ENCODE data around the gene LSAMP.
"Not testable (repeated sequence)": the region's sequence is repeated elsewhere in the genome, so short reads cannot be mapped to it uniquely, and the experiment has no call there.

Gene LSAMP

DNA sequence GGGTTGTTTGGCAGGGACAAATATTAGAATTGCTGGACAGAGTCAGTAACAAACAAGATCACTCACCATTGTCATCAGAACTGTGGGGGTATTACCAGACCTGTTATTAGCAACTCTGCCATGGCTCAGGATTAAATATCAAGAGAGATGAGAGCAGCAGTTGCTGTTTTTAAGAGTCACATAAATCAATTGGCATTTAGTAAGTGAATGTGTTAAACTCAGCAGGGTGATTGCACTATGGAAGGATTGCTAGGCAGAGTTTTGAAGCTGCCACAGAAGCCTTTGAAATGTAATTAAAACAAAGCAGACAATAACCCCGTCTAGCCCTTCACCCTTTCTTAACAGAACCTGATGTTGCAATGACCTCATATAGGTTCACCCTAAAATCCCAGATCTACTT lies 583.2 kb downstream of the LSAMP start:
- no peak for DNase-seq (ENCODE audit: insufficient read length, low spot score)
- FAIRE-seq = no peak

DNA sequence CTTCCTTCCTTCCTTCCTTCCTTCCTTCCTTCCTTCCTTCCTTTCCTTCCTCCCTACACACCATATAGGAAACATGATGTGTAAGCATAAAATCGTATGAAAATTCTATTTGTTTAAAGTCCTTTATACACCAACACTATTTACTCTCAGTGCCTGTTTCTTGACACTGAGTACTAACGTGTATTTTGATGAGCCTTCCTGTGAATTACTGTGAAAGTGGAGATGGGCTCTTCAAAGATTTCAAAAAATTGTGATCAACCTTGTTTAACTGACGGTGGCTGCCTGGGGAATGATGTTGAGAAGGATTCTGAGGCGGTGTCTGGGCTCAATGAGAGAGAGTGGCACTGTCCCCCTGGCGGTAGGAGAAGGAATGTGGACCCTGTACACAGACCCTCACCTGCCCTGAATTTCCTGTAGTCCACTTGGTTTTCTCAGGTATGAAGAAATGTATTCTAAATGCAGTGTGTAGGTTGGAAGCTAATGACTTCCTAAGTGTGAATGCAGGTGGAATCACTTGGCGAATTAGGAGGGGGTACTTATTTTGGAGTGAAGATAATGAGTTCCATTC lies 584.0 kb downstream of the LSAMP start:
- no peak for FAIRE-seq
- no peak for DNase-seq (ENCODE audit: insufficient read length, low spot score)

DNA sequence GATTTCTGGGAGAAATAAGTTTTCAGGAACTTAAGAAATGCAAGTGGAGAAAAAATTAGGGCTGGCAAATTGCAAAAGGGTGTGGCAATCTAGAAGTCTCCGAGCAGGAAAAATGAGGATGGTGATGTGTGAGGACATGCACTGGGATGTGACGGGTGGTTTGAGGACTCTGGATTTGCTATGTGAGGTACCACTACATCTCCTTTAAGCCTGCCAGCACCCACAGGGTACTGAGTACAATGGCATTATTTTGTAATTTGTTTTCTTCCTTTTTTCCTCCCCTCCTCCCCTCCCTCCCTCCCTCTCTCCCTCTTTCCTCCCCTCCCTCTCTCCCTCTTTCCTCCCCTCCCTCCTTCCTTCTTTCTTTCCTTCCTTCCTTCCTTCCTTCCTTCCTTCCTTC lies 584.5 kb downstream of the LSAMP start:
- DNase-seq (ENCODE audit: insufficient read length, low spot score) (no peak), FAIRE-seq (no peak)

DNA sequence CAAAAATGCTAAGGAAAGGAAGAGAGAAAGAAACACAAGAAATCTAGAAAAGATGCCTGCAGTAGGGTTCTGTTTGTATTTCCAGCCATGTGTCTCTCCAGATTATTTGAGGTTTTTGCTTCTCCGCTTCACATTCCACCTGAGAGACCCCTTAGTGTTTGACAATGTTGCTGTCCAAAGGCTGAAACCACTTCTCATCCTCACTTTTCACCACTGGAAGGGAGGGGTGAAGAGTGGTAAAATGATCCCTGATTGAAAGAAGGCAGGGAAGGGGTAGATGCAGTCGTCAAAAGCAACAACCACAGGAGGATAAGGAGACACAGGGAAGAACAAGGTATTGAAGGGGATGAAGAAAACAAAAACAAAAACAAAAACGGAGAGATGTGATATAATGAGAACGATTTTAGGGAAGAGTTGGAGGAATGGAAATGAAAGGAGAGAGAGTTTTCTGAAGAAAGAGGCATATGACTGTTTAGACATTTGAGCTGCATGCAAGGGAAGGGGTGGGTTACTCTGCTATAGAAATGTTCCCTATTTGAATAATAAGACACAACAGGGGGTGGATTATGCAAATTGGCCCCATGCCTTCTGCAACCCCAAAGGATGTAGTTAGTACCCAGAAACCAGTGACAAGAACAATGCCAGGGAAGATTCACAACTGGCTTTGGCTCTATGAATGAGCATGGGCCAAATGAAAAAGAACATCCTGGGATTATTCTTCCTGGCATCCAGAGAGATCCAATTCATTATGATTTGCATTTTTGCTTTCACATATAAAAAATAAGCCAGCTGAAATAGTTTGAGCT lies 586.1 kb downstream of the LSAMP start:
- FAIRE-seq (no peak), DNase-seq (ENCODE audit: insufficient read length, low spot score) (no peak)

DNA sequence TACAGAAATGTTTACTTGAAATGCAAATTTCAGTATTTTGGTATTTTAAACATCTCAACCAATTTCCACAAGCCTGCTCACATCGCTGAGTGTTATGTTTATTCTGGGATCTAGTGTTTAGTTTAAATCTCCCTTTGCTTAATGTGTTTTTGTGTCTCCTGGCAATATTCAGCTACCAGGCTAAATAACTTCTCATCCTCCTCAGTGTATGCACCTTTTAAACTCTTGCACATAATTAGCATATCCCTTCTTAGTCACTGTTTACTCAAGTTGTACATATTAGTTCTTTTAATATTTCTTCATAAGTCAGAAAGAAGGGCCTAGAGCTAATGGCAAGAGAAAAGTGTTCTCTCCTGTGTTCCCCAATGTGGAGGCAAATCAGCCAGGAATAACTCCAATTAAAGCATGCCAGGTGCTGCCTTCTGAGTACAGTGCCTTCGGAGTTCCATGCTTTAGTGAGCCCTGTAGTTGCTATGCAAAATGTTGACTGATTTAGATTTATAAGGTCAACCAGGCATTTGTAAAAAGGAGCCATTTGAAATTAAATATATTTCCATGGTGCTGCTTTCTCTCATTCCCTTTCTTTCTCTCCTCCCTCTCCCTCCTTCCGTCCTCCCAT lies 587.7 kb downstream of the LSAMP start:
- FAIRE-seq = no peak

DNA sequence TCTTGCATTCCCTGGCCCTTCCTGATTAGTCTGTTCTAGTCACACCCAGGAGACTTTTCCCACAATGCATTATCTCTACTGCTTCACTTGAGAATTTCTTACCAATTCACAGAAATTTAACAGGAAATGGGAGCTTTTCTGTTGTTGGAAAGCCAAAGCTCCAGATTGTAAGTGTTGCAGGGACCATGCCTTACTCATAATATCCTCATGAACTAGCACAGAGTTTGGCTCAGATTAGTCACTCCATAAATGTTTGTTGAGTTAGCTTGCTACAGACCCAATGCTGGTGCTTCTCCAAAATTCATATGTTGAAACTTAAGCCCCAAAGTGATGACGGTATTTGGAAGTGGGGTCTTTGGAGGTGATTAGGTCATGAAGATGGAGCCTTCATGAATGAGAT lies 589.4 kb downstream of the LSAMP start:
- no peak for FAIRE-seq
- DNase-seq (ENCODE audit: insufficient read length, low spot score) = no peak

More for the DNA sequence above, 587.7 kb downstream of the LSAMP start:
- no peak for DNase-seq (ENCODE audit: insufficient read length, low spot score)

DNA sequence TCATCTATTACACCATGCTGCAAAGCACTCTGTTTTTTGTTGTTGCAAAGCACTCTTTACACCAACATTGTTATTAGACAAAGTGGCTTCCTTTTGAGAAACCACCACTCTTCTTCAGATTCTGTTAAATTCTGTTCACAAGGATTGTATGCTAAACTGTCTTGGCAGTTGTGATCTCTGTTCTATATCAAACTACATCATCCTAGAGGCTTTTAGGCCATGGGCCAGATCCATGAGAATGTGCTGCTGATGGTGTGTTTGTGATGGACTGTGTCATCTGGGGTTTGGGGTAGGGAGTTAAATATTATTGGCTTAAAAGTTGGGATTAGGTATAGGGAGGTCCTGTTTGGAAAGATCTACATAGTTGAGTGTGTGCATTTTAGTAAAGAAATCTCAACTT lies 592.2 kb downstream of the LSAMP start:
- no peak for DNase-seq (ENCODE audit: insufficient read length, low spot score)
- FAIRE-seq = no peak

DNA sequence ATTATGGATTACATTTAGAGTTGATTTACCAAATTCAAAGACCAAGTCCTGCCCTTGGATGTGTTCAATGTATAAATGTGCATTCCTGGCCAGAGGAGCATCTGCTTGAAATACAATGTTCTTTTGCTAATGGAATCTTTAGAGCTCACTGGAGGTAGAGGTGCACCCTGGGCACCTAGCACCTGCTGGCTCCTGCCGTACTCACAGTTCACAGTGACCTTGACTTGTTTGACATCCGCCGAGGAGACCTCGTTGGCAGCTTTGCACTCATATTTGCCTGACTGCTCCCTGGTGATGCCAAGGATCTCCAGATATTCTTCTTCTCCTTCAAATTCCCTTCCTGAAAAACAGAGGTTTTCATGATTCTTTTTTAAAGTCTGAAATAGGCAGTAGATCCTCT lies 593.0 kb downstream of the LSAMP start:
- no peak for DNase-seq (ENCODE audit: insufficient read length, low spot score)
- FAIRE-seq = no peak

DNA sequence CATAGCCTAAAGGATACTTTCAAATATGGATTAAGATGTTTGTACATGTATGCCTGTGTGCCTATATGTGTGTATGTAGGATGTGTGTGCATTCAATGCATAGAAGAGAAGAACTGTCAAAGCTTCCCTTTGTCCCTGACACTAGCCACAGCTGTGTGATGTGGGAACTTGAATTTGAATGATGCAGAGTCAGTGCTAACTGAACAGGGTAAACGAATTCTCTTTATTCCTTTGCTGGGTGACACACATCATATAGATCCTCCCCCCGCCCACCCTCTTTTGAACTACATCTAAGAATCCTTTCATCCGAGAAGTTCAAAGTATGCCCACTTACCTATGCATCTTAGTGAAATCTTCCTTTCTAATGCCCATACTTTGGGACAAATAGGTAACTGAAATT lies 593.7 kb downstream of the LSAMP start:
- FAIRE-seq = no peak
- DNase-seq (ENCODE audit: insufficient read length, low spot score) = no peak

DNA sequence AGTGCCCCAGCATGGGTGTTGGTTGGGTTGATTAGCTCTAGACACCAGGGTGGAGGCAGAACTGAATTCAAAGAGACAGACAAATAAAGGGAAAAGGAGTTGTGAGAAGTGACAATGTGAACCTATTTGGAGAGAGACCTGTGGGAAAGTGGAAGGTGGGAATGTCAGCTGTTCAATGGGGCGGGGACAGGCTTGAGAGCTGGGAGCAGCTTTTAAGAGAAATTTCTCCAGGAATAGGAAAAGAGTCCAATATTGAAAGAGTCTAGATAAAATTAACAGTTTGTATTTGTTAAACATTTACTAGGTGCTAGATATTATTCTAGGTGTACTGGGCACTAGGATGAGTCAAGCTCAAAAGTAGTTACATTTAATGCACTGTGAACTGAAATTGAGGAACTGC lies 596.6 kb downstream of the LSAMP start:
- FAIRE-seq (no peak), DNase-seq (ENCODE audit: insufficient read length, low spot score) (no peak)

DNA sequence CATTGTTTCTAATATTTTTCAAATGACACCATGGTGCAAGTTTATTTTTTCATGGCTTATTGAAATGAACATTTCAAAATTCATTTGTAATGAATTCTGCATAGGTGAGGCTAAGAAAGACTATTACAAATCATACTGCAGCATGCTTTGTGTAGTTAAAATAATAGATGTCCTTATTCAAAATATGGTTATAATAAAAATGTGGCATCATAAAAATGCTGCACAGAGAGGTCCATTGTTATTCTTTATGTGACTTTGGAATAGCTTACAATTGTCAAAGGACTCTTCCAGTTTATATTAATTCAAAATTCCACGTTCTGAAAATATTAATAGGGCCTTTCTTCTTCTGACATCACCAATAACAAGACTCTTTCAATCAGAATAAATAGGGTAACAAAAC lies 599.3 kb downstream of the LSAMP start:
- DNase-seq (ENCODE audit: insufficient read length, low spot score) (no peak), FAIRE-seq (no peak)

DNA sequence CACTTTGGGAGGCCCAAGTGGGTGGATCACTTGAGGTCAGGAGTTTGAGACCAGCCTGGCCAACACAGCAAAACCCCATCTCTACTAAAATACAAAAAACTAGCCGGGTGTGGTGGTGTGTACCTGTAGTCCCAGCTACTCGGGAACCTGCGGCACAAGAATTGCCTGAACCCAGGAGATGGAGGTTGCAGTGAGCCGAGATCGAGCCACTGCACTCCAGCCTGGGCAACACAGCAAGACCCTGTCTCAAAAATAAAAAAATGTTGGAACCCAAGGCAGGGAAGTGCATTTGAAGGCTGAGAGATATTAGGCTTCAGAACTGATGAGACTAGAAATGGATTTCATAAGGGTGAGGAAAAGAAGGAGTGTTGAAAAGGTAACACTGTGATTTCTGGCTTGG lies 600.6 kb downstream of the LSAMP start:
- not testable (repeated sequence) for DNase-seq (ENCODE audit: insufficient read length, low spot score); FAIRE-seq

DNA sequence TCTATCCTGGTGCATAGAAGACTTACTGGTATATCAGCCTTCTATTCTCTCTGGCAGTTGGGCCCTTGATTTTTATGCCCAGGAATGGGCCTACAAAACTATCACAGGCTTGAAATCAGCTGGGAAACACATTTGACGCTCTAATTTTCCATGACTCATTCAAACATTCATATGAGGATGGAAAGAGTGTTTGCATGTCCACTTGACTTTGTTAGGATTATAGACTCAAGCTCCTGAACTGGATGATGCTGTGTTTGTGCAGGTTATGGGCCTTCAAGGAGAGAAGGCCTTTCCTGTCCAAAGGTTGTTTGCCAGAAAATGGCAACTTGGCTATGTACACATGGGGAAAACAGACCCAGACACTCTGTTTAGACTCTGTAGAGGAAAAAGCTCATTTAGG lies 602.1 kb downstream of the LSAMP start:
- FAIRE-seq (no peak), DNase-seq (ENCODE audit: insufficient read length, low spot score) (no peak)

DNA sequence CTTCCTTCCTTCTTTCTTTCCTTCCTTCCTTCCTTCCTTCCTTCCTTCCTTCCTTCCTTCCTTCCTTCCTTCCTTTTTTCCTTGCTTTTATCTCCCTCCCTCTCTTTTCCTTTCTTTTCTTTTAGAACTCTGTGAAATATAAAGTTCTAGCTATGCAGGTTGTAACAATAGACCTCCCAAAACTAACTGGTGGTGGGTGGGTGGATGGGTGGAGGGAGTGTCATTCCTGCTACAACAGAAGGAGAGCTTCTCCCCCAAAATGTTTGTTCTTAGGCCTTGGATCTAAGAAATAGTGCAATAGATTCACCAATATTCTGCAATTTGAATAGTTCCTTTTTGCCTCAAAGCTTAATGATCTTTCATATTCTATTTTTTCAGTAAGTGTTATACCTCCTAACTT lies 606.0 kb downstream of the LSAMP start:
- FAIRE-seq = no peak

DNA sequence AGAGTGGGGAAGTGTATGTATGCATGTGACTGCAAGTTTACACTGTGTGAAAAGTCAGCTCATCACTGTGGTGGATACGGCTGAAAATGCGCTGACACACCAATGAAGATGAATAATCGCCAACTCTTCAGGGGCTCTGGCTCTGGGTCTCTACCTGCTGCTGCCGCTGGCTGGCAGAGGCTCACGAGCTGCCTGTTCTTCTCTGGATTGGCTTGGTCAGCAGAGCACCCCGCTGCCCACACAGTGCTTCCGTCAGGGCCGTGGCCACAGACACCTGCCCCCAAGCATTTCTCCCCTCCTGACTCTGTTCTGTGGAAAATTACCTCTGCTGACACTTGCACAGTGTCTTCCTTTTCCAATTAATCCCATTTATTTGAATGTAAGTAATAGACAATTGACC lies 606.5 kb downstream of the LSAMP start:
- no peak for FAIRE-seq
- DNase-seq (ENCODE audit: insufficient read length, low spot score) = no peak

More for the DNA sequence above, 606.0 kb downstream of the LSAMP start:
- no peak for DNase-seq (ENCODE audit: insufficient read length, low spot score)

DNA sequence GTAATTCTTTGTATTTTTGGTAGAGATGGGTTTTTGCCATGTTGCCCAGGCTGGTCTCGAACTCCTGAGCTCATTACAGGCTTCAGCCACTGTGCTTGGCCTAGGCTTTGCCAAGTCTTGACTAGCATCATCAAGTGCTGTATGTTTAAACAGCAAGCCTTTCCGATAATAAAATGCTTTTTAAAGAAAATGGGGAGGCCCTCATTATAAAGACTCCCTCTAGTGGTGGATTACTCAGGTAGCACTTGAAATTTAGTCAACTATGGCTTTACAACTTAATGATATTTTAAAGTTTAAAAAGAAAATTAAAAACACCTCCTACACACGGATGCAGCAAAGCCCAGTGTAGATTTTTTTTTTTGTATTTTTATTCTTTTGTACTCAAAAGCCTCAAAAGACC lies 608.3 kb downstream of the LSAMP start:
- DNase-seq (ENCODE audit: insufficient read length, low spot score) (peak; percentile 2), FAIRE-seq (no peak)

DNA sequence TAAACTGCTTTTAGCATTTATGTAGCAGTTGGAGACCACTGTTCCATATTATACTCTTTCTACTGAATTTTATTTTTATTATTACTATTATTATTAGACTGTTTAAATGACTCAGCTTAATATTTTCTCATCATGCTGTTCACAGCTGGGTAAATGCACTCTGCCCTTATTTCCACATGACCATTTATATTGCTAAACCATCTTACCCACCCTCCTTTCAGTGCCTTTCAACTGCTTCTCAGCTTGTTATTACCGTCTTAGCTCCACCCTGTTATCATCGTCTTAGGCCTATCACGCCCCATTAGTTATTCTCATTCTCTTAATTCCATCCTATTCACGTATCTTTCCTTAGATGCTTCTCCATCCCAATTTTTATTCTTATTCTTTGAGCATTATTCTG lies 609.3 kb downstream of the LSAMP start:
- FAIRE-seq (no peak), DNase-seq (ENCODE audit: insufficient read length, low spot score) (no peak)

DNA sequence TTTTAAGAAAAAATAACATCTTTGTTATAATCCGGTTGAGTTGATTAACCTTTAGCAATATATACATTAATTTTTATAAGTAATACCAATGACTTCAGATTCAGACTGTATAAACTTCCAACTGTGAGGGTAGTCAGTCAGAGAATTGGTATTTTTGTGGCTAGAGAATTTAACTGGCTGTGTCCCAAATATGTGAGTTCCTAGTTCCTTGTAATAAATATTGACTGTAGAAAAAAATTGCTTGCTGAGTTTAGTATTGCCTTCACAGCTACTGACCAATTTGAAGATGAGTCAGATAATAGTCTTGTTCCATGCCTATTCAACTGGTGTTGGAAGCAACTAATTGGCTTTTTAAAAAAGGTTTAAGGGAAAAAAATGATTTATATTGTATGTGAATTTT lies 611.2 kb downstream of the LSAMP start:
- FAIRE-seq (no peak), DNase-seq (ENCODE audit: insufficient read length, low spot score) (peak; percentile 3)

DNA sequence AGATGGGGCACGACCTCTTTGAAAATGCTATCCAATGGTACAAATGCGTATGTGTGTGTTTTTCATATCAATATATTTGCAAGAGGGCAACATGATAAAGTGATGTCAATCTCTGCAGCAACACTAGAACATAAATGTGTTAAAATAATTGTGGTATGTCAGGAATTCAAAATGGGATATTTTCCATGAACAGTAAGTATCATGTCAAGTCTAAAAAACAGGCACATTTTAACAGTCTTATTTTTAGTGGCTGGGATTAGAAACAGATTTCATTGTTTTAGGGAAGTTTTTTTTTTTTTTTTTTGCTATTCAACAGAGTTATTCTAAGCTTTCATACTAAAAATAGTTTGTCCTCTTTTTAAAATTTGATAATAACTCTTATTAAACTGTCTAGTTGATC lies 612.2 kb downstream of the LSAMP start:
- DNase-seq (ENCODE audit: insufficient read length, low spot score) = no peak
- no peak for FAIRE-seq

DNA sequence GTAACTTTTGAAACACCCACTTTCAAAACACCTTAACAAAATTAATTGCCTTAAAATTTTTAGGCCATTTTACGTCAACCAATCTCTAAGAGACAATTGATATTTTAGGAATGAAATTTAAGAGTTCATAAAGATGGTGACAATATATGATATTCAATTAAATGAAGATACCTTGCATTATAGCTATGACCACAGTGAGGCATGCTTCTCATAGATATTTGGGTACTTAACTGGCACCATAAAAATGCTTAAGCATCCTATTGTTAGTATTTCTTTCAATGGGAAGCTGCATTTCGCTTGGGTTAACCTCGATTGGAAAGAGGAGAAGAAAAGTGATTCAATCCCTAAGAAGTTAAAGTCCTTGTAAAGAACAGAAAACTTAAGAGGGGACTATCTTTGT lies 613.0 kb downstream of the LSAMP start:
- FAIRE-seq (no peak), DNase-seq (ENCODE audit: insufficient read length, low spot score) (no peak)

DNA sequence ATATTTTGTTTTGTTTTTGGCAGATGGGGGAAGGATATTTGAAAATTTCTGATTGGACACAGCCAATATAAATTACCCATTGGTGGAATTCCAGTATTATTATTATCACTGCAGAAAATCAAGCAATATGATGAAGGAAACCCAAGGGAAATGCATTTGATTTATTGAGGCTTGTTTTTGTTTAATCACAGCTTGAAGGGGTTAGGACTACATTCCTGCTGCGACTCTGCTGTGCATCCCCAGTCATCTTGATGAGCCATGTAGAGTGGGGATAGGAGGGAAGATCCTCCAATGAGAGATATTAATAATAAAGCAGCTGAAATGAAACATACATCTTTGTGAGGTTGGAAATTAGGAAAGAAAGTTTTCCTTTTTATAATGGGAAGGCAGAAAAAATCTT lies 613.4 kb downstream of the LSAMP start:
- no peak for FAIRE-seq

DNA sequence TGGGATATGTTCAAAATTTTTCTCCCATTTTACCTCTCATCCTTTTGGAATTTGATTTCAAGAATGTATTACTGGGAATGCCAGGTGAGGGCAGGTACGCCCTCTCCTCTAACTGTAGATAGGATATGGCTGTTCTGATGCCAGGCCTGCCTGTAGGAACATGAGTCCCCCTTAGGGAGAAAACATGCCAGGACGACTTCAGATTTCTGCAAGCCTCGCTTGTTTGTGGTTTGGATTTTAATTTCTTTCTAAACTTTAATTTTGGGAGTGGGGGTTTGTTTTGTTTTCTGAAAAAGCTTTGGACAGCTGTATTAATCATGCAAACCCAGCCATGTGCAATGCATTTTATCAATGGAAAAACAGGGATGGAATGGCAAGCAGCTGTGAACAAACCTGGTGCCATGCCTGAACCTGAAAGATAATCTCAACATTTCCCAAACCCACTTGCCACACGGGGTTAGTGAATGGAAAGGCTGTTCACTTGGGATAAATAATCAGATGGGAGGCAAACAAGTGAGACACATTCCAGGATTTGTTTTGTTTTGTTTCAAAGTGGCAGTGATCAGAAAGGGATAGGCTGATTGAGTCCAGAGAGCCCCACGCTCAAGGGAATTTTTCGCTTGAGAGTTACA lies 614.4 kb downstream of the LSAMP start:
- FAIRE-seq = no peak

More for the DNA sequence above, 613.4 kb downstream of the LSAMP start:
- no peak for DNase-seq (ENCODE audit: insufficient read length, low spot score)

More for the DNA sequence above, 614.4 kb downstream of the LSAMP start:
- no peak for DNase-seq (ENCODE audit: insufficient read length, low spot score)

All from HTR-8/SVneo (cell line).